22Rv1 (cell line): Measurements from ENCODE around the gene CACNG4.

Experiments
- ZFX ChIP-seq: fragments of 450-650 bp; IDR thresholded peaks from 2 replicates; pipeline ENCODE4 v1.6.1; 2017; ENCODE audit warnings: antibody characterized with exemption, borderline replicate concordance
- TF ChIP-seq, protein P1 (sequence below): fragments of 450-650 bp; IDR thresholded peaks from 2 replicates; pipeline ENCODE4 v1.5.1; 2017; ENCODE audit warnings: mild to moderate bottlenecking

DNA sequence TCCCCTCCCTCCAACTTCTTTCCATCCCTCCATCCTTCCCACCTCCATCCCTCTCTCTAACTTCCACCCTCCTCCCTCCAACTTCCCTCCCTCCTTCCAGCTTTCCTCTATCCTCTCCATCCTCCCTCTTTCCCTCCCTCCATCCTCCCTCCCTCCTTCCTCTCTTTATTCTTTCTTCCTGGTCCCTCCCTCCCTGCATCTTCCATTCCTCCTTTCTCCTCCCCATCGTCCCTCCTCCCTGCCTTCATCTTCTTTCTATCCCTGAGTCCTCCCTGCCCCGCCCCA, 11.8 kb downstream of the CACNG4 start:
- TF ChIP-seq, protein P1, sequence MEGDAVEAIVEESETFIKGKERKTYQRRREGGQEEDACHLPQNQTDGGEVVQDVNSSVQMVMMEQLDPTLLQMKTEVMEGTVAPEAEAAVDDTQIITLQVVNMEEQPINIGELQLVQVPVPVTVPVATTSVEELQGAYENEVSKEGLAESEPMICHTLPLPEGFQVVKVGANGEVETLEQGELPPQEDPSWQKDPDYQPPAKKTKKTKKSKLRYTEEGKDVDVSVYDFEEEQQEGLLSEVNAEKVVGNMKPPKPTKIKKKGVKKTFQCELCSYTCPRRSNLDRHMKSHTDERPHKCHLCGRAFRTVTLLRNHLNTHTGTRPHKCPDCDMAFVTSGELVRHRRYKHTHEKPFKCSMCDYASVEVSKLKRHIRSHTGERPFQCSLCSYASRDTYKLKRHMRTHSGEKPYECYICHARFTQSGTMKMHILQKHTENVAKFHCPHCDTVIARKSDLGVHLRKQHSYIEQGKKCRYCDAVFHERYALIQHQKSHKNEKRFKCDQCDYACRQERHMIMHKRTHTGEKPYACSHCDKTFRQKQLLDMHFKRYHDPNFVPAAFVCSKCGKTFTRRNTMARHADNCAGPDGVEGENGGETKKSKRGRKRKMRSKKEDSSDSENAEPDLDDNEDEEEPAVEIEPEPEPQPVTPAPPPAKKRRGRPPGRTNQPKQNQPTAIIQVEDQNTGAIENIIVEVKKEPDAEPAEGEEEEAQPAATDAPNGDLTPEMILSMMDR, result no peak
- no peak for TF ChIP-seq ZFX
